ENCODE results near the gene SPG11.

The SPG11 gene

DNA sequence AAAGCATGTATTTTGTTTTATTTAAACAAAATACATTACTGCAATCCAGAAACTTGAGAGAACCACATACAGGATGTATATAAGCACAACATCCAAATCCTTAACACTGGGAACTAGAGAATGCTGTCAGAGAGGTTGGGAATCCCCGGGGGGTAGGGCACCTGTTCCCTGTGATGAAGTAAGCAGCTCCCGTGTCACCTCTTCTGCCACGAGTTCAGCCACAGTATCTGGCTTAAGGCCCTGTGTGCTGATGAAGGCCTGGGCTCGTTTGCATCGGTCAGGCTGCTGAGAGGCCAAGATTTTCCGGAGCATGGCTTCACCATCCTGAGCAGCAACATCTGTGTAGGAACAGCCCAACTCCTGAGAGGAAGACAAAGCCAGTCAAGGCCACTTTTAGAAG is 90.1 kb downstream of the SPG11 start:
- no peak for TF ChIP-seq CTCF (conservative IDR thresholded peaks at IDR 0.05; ENCODE audit: low read length)
- H4K20me1 ChIP-seq (ENCODE audit: insufficient read depth, low read length, poor library complexity, severe bottlenecking) = no peaks in the 10 kb centered on the region
- H3K9me3 ChIP-seq (ENCODE audit: insufficient read depth, low read depth, low read length) = no peaks in the 10 kb centered on the region
- no peaks in the 10 kb centered on the region for H3F3A ChIP-seq (ENCODE audit: low read depth)
- H3K27me3 ChIP-seq (ENCODE audit: insufficient read depth, low read length, poor library complexity, severe bottlenecking) = no peaks in the 10 kb centered on the region
- peaks cover 13% of the 10 kb centered on the region; the same call in 1 of the 2 replicates for H3K36me3 ChIP-seq (ENCODE audit: insufficient read depth, low read length)
- H3K4me1 ChIP-seq (ENCODE audit: insufficient read depth, low read length, poor library complexity, severe bottlenecking) = no peaks in the 10 kb centered on the region
- H3K79me2 ChIP-seq (ENCODE audit: insufficient read depth, low read length) = no peaks in the 10 kb centered on the region
- no peak overlapping the region for H3K4me2 ChIP-seq (ENCODE audit: low read depth, low read length, poor library complexity, severe bottlenecking)
- no peak overlapping the region for H2AFZ ChIP-seq (ENCODE audit: low read length)
- no peak overlapping the region for H3K4me3 ChIP-seq (ENCODE audit: low read length, poor library complexity, severe bottlenecking)
- no peaks in the 10 kb centered on the region for H3K9me2 ChIP-seq (replicated peaks; ENCODE audit: low read depth, low read length)
- H3K9ac ChIP-seq (ENCODE audit: low read depth, low read length, poor library complexity, severe bottlenecking) = no peak overlapping the region

DNA sequence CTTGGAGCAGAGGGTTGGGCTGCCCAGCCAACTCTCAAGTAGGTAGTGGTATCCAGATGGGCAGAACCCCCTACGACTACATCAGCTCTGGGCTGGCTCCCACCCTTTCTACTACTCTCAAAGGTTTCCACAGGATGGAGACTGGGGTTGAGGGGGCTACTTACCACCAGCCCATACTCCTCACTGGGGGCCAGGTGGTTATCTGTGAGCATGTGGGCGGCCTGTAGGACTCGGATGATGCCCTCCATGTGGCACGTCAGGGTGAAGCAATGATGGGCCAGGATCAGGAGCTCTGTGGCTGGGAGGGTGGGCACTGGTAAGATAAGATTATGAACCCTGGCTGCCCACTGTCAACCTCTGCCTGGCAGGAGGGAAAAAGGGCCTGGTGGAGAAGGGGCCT is 93.1 kb downstream of the SPG11 start:
- Histone ChIP-seq H3K27me3 (ENCODE audit: insufficient read depth, low read length, poor library complexity, severe bottlenecking) (no peaks in the 10 kb centered on the region), H3K9me2 (replicated peaks; ENCODE audit: low read depth, low read length) (no peaks in the 10 kb centered on the region), H3K4me1 (ENCODE audit: insufficient read depth, low read length, poor library complexity, severe bottlenecking) (no peaks in the 10 kb centered on the region), H3K9me3 (ENCODE audit: insufficient read depth, low read depth, low read length) (peaks cover 1% of the 10 kb centered on the region; the same call in 1 of the 2 replicates), H3K79me2 (ENCODE audit: insufficient read depth, low read length) (no peaks in the 10 kb centered on the region), H2AFZ (ENCODE audit: low read length) (no peak overlapping the region), H3K4me2 (ENCODE audit: low read depth, low read length, poor library complexity, severe bottlenecking) (no peak overlapping the region), H3K36me3 (ENCODE audit: insufficient read depth, low read length) (peaks cover 35% of the 10 kb centered on the region), H4K20me1 (ENCODE audit: insufficient read depth, low read length, poor library complexity, severe bottlenecking) (no peaks in the 10 kb centered on the region), H3F3A (ENCODE audit: low read depth) (no peaks in the 10 kb centered on the region), H3K4me3 (ENCODE audit: low read length, poor library complexity, severe bottlenecking) (no peak overlapping the region), H3K9ac (ENCODE audit: low read depth, low read length, poor library complexity, severe bottlenecking) (no peak overlapping the region)
- TF ChIP-seq EZH2phosphoT487 (IDR thresholded peaks at IDR 0.05; ENCODE audit: borderline replicate concordance) (no peak), CTCF (conservative IDR thresholded peaks at IDR 0.05; ENCODE audit: low read length) (no peak)

GRCh38 chr15:44569316-44569715 is 94.1 kb downstream of the SPG11 start:
- Histone ChIP-seq H3K4me1 (ENCODE audit: insufficient read depth, low read length, poor library complexity, severe bottlenecking) (no peaks in the 10 kb centered on the region), H3K9me3 (ENCODE audit: insufficient read depth, low read depth, low read length) (peaks cover 9% of the 10 kb centered on the region), H3K4me2 (ENCODE audit: low read depth, low read length, poor library complexity, severe bottlenecking) (no peak overlapping the region), H3F3A (ENCODE audit: low read depth) (no peaks in the 10 kb centered on the region), H3K9me2 (replicated peaks; ENCODE audit: low read depth, low read length) (no peaks in the 10 kb centered on the region), H3K4me3 (ENCODE audit: low read length, poor library complexity, severe bottlenecking) (no peak overlapping the region), H3K36me3 (ENCODE audit: insufficient read depth, low read length) (peaks cover 46% of the 10 kb centered on the region), H3K27me3 (ENCODE audit: insufficient read depth, low read length, poor library complexity, severe bottlenecking) (no peaks in the 10 kb centered on the region), H4K20me1 (ENCODE audit: insufficient read depth, low read length, poor library complexity, severe bottlenecking) (no peaks in the 10 kb centered on the region), H3K9ac (ENCODE audit: low read depth, low read length, poor library complexity, severe bottlenecking) (no peak overlapping the region), H2AFZ (ENCODE audit: low read length) (no peak overlapping the region), H3K79me2 (ENCODE audit: insufficient read depth, low read length) (no peaks in the 10 kb centered on the region)
- TF ChIP-seq EZH2phosphoT487 (IDR thresholded peaks at IDR 0.05; ENCODE audit: borderline replicate concordance) (no peak), CTCF (conservative IDR thresholded peaks at IDR 0.05; ENCODE audit: low read length) (no peak)
